GM12878 (cell line): ENCODE results near the gene CCDC43. TPM values are rescaled to one million over a fixed set of nuclear protein-coding genes. Genes with fewer than 3 reads are reported as not detected.
"Not testable (repeated sequence)": the region's sequence is repeated elsewhere in the genome, so short reads cannot be mapped to it uniquely, and the experiment has no call there.

Source experiments
- ATAC-seq: fragments of 200-7000 bp; cut with Tn5 transposase; 3 replicates; pipeline ENCODE4 v1.9.1; 2020; ENCODE audit warnings: mild to moderate bottlenecking, moderate library complexity
- BruUV-seq: library from RNA; stranded (reverse); fragments of 400-500 nt; replicated peaks from 2 replicates; lab custom pipeline; 2021; lab: Mats Ljungman, UMichigan
- CTCF ChIA-PET: fragments of 300-600 bp; sonication (Branson Sonifier 250); formaldehyde crosslinking; extraction: SDS; loops from one replicate; lab custom pipeline; 2021; ENCODE audit warnings: inconsistent platforms; lab: Yijun Ruan, JAX
- POLR2A ChIA-PET: fragments of 350-600 bp; formaldehyde crosslinking; extraction: SDS; loops from one replicate; lab custom pipeline; 2021; ENCODE audit warnings: inconsistent platforms; lab: Charles Lee
- RAD21 ChIA-PET: fragments of 300-600 bp; sonication (Branson Sonifier 250); formaldehyde crosslinking; loops from one replicate; lab custom pipeline; 2023; ENCODE audit warnings: antibody characterized with exemption; ENCODE audit not compliant: unreplicated experiment; lab: Charles Lee
- SMC1A ChIA-PET: fragments of 300-600 bp; sonication (Branson Sonifier 250); formaldehyde crosslinking; loops from one replicate; lab custom pipeline; 2023; ENCODE audit not compliant: unreplicated experiment, uncharacterized antibody; lab: Charles Lee
- DNase-seq: peaks from one replicate; pipeline ENCODE4 v3.0.0-alpha.2; 2011; ENCODE audit warnings: low read depth, low spot score
- FAIRE-seq: peaks from 3 replicates; lab custom pipeline; 2011; peaks lifted over from hg19 to GRCh38; lab: Jason Lieb, UNC
- H2AFZ ChIP-seq: 2 replicates; pipeline ENCODE4 v1.6.0; 2011; ENCODE audit warnings: low read depth, low read length, control low read depth; ENCODE audit not compliant: control insufficient read depth
- H3K27ac ChIP-seq: 2 replicates; pipeline ENCODE4 v1.5.1; 2011; ENCODE audit warnings: control low read depth; ENCODE audit not compliant: control insufficient read depth, insufficient read depth
- H3K27me3 ChIP-seq, 2 experiments: replicated peaks in 1 of 2; 2 replicates each; pipeline versions ENCODE4 v1.6.0 to v1.6.1; 2011; ENCODE audit warnings: low read length in 1 of 2; ENCODE audit not compliant: control insufficient read depth in 2 of 2, insufficient read depth in 2 of 2
- H3K36me3 ChIP-seq, 2 experiments: 2 replicates each; pipeline ENCODE4 v1.5.1; 2011; ENCODE audit warnings: low read length in 1 of 2; ENCODE audit not compliant: control insufficient read depth in 2 of 2, insufficient read depth in 2 of 2
- H3K4me1 ChIP-seq: 2 replicates; pipeline ENCODE4 v1.6.1; 2011; ENCODE audit warnings: mild to moderate bottlenecking, low read length, moderate library complexity, mixed read lengths; ENCODE audit not compliant: control insufficient read depth, insufficient read depth
- H3K4me2 ChIP-seq: 2 replicates; pipeline ENCODE4 v1.6.0; 2011; ENCODE audit warnings: control low read depth; ENCODE audit not compliant: control insufficient read depth, insufficient read depth
- H3K4me3 ChIP-seq: fragments of 200-600 bp; sonication (generic); 2 replicates; pipeline ENCODE4 v1.5.1; 2016
- H3K79me2 ChIP-seq: 2 replicates; pipeline ENCODE4 v1.6.0; 2011; ENCODE audit warnings: low read length; ENCODE audit not compliant: control insufficient read depth, insufficient read depth
- H3K9ac ChIP-seq: 2 replicates; pipeline ENCODE4 v1.8.0; 2011; ENCODE audit warnings: low read length, control low read depth, mixed read lengths; ENCODE audit not compliant: control insufficient read depth, insufficient read depth
- H3K9me3 ChIP-seq: replicated peaks from 3 replicates; pipeline ENCODE4 v1.5.1; 2011; ENCODE audit warnings: mild to moderate bottlenecking, low read length; ENCODE audit not compliant: control insufficient read depth, insufficient read depth
- H4K20me1 ChIP-seq: 2 replicates; pipeline ENCODE4 v1.6.0; 2011; ENCODE audit not compliant: control insufficient read depth, insufficient read depth
- SRF ChIP-seq, 2 experiments: IDR thresholded peaks; 2 replicates each; pipeline ENCODE4 v1.6.1; 2011; ENCODE audit warnings: low read depth in 2 of 2, low read length in 2 of 2, mild to moderate bottlenecking in 1 of 2, moderate library complexity in 1 of 2
- WGBS: methylation state at CpG from one replicate; pipeline ENCODE4 v1.1.6; 2016; ENCODE audit warnings: low lambda C conversion rate; ENCODE audit not compliant: insufficient replicate concordance, insufficient coverage; ENCODE audit errors: missing lambda C conversion rate; 5-methylcytosine and 5-hydroxymethylcytosine counted together
- in situ Hi-C: fragments of 300-500 bp; cut with MboI; formaldehyde crosslinking; loops from 9 replicates; pipeline ENCODE4 v1.14.3; 2018; ENCODE audit warnings: mixed read lengths
- intact Hi-C: fragments of 100-400 bp; cut with micrococcal nuclease; formaldehyde crosslinking; loops from one replicate; pipeline ENCODE4 v1.14.2; 2022; ENCODE audit not compliant: unreplicated experiment
- polyA plus RNA-seq, 11 experiments: library from polyadenylated mRNA; depleted of rRNA in 4 of 11; unstranded in 6 of 11; stranded (reverse) in 5 of 11; fragments of >200 nt; fragmentation: Nextera tagmentation in 4 of 11; fragmentation: Illumina TruSeq in 1 of 11; extraction: Ambion mirVana in 4 of 11; extraction: Trizol in 1 of 11; gene quantifications; 1 replicate in 1 of 11; 2 replicates in 10 of 11; pipeline versions ENCODE4 v1.2.1 to v1.2.3, GENCODE V29; 2011 to 2016; ENCODE audit warnings: inconsistent platforms in 2 of 11, missing spikeins in 2 of 11, low read depth in 1 of 11
- total RNA-seq, 4 experiments: library from RNA; depleted of rRNA in 3 of 4; stranded (reverse); fragments of >200 nt in 3 of 4; fragmentation: Illumina TruSeq in 1 of 4; extraction: Trizol in 1 of 4; gene quantifications; 2 replicates each; pipeline versions ENCODE4 v1.2.1 to v1.2.3, GENCODE V29; 2013 to 2021

Gene CCDC43
- total and polyA plus RNA-seq, 10 of the 15 experiments (the other 5 are each of a cell fraction or from before 2014, with no cell fraction given) = 10.8 to 42.3 (median 24.1) TPM

DNA sequence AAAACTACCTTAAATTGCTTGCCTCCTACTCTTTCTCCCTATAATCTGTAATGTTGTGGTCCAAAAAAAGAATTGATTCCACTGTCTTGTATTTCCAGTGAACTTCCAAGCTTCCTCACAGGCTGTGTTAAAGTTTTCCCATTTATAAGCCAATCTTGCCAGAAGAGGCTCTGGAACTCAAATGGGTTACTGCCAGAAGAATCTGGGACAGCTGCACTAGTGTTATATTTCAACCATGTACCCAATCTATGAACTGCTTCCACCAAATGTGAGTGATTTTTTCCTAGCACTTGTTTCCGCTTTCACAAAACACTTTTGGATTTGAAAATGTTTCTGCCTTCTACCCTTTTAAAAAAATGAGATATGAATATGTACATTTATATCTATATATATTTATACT, 1.8 kb downstream of the CCDC43 start:
- no peaks in the 10 kb centered on the region for H4K20me1 ChIP-seq
- no peak for ATAC-seq
- FAIRE-seq = no peak
- H3K4me2 ChIP-seq = no peak overlapping the region
- no peaks in the 10 kb centered on the region for H3K27me3 ChIP-seq
- H3K79me2 ChIP-seq = peaks cover 18% of the 10 kb centered on the region
- TF ChIP-seq SRF (IDR thresholded peaks at IDR 0.05; ENCODE audit: low read depth in 2 of 2, low read length in 2 of 2) = no peak
- in situ Hi-C loops = no loop called here
- DNase-seq = no peak
- ChIA-PET POLR2A (no interaction called here), RAD21 (no interaction called here), SMC1A (interaction anchor here (1.7 kb wide), 1 partner anchor 164 kb away, joined by 4 read pairs; no protein-coding TSS in a partner anchor), CTCF (interaction anchor here (1.3 to 2.3 kb wide), 3 partner anchors 15 to 155 kb away, joined by 5 to 10 read pairs (median 9); partner anchors contain the start of gene DBF4B)
- H3K4me3 ChIP-seq = no peak overlapping the region
- 100% methylated on average over 1 of the region's 1 CpG for WGBS
- H3K9me3 ChIP-seq = no peaks in the 10 kb centered on the region
- H2AFZ ChIP-seq = no peak overlapping the region
- peaks cover 0 to 12% of the 10 kb centered on the region in 2 experiments; a peak in 2 of 4 replicates for H3K36me3 ChIP-seq
- H3K9ac ChIP-seq = no peak overlapping the region
- BruUV-seq = no TSS peak
- intact Hi-C loops = no loop called here
- no peak overlapping the region for H3K27ac ChIP-seq
- peaks cover 3% of the 10 kb centered on the region for H3K4me1 ChIP-seq

DNA sequence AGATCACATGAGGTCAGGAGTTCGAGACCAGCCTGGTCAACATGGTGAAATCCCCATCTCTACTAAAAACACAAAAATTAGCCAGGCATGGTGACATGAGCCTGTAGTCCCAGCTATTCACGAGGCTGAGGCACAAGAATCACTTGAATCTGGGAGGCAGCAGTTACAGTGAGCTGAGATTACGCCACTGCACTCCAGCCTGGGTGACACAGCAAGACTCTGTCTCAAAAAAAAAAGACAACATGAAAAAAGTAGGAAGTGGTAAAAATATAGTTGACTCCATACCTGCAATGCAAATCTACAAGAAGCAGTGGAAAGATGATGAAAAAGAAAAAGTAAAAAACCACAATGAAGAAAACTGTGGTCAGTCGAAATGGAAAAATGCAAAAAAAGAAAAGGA, 6.3 kb downstream of the CCDC43 start:
- SMC1A ChIA-PET, BruUV-seq: not testable (repeated sequence)

More for the DNA sequence above, 6.3 kb downstream of the CCDC43 start:
- H4K20me1 ChIP-seq, in situ Hi-C loops, H3K9ac ChIP-seq, H3K27ac ChIP-seq, H3K4me2 ChIP-seq, H3K4me3 ChIP-seq, H3K79me2 ChIP-seq, FAIRE-seq, H3K27me3 ChIP-seq, intact Hi-C loops, POLR2A ChIA-PET, DNase-seq, RAD21 ChIA-PET, H3K4me1 ChIP-seq, H3K9me3 ChIP-seq, H2AFZ ChIP-seq, ATAC-seq: not testable (repeated sequence)
- peaks cover 6 to 17% of the 10 kb centered on the region in 2 experiments for H3K36me3 ChIP-seq
- CTCF ChIA-PET = interaction anchor here (0.9 to 1.3 kb wide), 3 partner anchors 11 to 161 kb away, joined by 3 read pairs; no protein-coding TSS in a partner anchor
- WGBS = 56% methylated on average over 4 of the region's 4 CpGs
